HUES48 (cell line): ENCODE data around the gene DYRK1B.
"Not testable (repeated sequence)": the region's sequence is repeated elsewhere in the genome, so short reads cannot be mapped to it uniquely, and the experiment has no call there.

Experiments
- H3K27ac ChIP-seq: one replicate; pipeline ENCODE4 v1.7.0; 2013; ENCODE audit warnings: low read depth, low read length, inconsistent platforms
- H3K27me3 ChIP-seq: 2 replicates; pipeline ENCODE4 v1.6.1; 2013; ENCODE audit warnings: mild to moderate bottlenecking, low read length; ENCODE audit not compliant: control insufficient read depth, insufficient read depth
- H3K36me3 ChIP-seq: 2 replicates; pipeline ENCODE4 v1.6.1; 2013; ENCODE audit warnings: low read length; ENCODE audit not compliant: control insufficient read depth, insufficient read depth
- H3K4me1 ChIP-seq: 2 replicates; pipeline ENCODE4 v1.6.1; 2013; ENCODE audit warnings: mild to moderate bottlenecking, low read length; ENCODE audit not compliant: control insufficient read depth, insufficient read depth
- H3K4me3 ChIP-seq: 2 replicates; pipeline ENCODE4 v1.5.1; 2013; ENCODE audit warnings: mild to moderate bottlenecking, low read depth, low read length
- H3K9ac ChIP-seq: 2 replicates; pipeline ENCODE4 v1.6.1; 2013; ENCODE audit warnings: mild to moderate bottlenecking, low read depth, low read length, moderate library complexity
- H3K9me3 ChIP-seq: 2 replicates; pipeline ENCODE4 v1.6.1; 2013; ENCODE audit warnings: low read length; ENCODE audit not compliant: control insufficient read depth, insufficient read depth

The DYRK1B gene

DNA sequence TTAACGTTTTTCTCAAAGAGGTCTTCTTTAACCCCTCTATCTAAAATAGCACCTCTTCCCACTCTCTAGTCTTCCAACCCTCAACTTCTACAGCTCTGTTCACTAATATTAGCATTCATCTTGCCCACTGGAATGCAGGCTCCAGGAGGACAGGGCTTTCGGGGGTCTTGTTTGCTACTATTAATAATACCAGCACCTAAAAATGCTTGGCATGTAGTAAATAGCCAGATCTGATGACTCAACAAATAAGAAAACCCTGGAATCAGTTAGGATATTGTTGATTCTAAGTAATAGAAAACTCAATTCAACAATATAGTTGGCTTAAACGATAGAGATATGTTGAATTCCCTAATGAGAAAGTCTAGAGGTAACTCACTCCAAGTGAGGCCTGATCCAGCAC lies 14.2 kb downstream of the DYRK1B start:
- peaks cover 6% of the 10 kb centered on the region; the same call in 1 of the 2 replicates for H3K4me1 ChIP-seq
- H3K4me3 ChIP-seq: no peak overlapping the region
- H3K9me3 ChIP-seq: no peaks in the 10 kb centered on the region
- H3K27ac ChIP-seq: no peak overlapping the region
- no peaks in the 10 kb centered on the region for H3K27me3 ChIP-seq
- H3K36me3 ChIP-seq: no peaks in the 10 kb centered on the region
- H3K9ac ChIP-seq: no peak overlapping the region

DNA sequence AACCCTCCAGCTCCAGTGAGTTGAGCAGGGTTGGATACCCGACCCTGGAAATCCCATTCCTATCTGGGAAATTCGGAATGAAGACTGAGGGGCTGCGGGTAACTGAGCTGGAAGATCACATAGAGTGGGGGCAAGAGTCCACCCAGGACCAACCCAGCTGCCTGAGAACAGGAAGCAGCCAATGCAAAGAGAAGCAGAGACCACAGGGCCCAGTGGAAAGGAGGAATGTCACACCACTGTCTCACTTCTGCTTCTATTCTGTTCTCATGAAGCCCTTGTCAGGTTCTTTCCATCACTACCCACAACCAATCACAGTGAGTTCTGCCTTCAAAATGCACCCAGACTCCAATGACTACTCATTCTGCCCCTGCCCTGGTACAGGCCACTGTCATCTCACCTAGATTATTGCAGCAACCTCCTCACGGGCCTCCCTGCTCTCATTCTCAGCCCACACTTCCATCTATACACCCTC lies 15.3 kb downstream of the DYRK1B start:
- H3K36me3 ChIP-seq: no peaks in the 10 kb centered on the region
- peaks cover 4% of the 10 kb centered on the region; the same call in 1 of the 2 replicates for H3K4me1 ChIP-seq
- H3K4me3 ChIP-seq: no peak overlapping the region
- no peak overlapping the region for H3K27ac ChIP-seq
- no peaks in the 10 kb centered on the region for H3K27me3 ChIP-seq
- H3K9ac ChIP-seq: no peak overlapping the region
- no peaks in the 10 kb centered on the region for H3K9me3 ChIP-seq

DNA sequence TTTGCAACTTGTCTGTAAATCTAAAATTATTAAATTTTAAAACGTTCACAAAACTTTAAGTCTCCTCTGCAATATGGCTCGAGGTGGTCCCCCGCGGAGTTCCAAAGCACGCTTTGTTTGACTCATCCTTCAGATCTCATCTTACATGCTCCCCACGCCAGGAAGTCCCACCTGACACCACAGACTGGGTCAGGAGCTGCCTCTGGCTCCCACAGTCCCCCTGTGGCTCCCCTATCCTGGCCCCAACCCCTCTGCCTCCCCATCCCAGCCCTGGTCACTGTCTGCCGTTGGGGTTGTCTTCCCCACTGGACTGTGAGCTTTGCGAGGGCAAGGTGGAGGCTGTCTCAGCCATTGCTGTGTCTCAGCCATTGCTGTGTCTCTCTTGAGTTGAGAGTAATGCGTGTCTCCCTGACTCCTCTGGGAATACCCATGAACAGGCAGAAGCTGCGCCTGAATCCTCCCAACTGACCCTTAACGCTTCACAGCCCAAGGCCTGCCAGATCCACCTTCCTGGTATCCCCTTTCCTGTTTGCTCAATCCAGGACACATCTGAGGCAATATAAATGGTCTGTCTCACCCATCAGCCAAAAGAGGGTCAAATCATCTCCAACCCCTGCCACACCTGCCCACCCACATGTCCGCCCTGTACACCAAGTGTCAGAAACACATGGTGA lies 15.9 kb downstream of the DYRK1B start:
- Histone ChIP-seq H3K27me3 (no peaks in the 10 kb centered on the region), H3K4me3 (no peak overlapping the region), H3K9ac (no peak overlapping the region), H3K36me3 (no peaks in the 10 kb centered on the region), H3K9me3 (no peaks in the 10 kb centered on the region), H3K27ac (no peak overlapping the region), H3K4me1 (no peaks in the 10 kb centered on the region)

DNA sequence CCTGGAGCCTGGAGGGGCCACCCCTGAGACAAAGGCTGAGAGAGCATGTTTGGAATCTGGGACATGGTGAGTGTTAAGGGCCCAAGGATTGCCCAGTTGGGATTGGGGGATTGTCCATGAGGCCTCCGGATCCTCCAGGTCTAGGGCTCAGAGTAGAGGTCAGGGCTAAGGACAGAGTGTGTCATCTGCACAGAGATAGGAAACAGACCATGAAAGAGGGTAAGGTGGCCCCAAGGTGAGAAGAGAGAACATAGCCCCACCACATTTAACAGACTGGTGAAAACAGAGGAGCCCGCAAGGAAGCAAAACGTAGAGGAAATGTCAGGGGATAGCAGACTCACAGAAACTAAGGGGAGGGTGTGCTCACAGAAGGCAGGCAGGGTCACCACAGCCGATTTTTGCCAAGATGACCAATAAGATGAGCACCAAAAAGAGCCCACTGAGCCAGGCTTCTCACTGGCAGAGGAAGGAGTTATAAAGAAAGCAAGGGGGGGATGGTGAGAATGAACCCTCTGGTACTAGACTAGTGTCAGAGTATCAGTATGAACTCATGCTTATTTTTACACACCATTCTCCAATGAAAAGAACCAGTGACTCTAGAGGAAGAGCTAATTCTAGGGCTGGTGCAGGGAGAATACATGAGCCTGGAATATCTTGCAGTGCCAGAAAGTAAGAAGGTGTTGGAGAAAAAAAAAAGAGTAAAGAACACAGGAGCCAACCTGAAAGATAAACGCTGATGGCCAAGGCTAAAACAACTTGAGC lies 17.5 kb downstream of the DYRK1B start:
- Histone ChIP-seq H3K27ac (no peak overlapping the region), H3K27me3 (no peaks in the 10 kb centered on the region), H3K4me1 (no peaks in the 10 kb centered on the region), H3K36me3 (no peaks in the 10 kb centered on the region), H3K9me3 (no peaks in the 10 kb centered on the region), H3K4me3 (no peak overlapping the region), H3K9ac (no peak overlapping the region)

DNA sequence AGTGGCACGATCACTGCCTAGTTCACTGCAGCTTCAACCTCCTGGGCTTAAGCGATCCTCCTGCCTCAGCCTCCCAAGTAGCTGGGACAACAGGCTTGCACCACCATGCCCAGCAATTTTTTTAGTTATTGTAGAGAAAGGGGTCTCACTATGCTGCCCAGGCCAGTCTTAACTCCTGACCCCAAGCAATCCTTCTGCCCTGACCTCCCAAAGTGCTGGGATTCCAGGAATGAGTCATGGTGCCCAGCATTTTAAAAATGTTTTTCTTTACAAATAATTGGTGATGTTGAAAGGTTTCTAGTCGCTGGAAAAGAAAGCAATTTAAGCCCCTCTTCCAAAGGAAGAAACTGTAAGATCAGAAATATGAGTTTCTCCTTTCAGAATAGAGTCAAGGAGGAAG lies 19.4 kb downstream of the DYRK1B start:
- Histone ChIP-seq H3K27ac (no peak overlapping the region), H3K9ac (no peak overlapping the region), H3K36me3 (no peaks in the 10 kb centered on the region), H3K27me3 (no peaks in the 10 kb centered on the region), H3K9me3 (no peaks in the 10 kb centered on the region), H3K4me3 (no peak overlapping the region), H3K4me1 (no peaks in the 10 kb centered on the region)

DNA sequence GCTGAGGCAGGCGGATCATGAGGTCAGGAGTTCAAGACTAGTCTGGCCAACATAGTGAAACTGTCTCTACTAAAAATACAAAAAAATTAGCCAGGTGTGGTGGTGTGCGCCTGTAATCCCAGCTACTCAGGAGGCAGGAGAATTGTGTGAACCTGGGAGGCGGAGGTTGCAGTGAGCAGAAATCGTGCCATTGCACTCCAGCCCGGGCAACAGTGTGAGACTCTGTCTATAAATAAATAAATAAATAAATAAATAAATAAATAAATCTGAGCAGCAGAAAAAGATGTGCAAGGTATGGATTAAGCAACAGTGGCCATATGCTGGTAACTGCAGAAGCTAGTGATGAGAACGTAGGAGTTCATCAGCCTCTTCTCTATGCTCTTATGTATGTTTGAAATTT lies 19.9 kb downstream of the DYRK1B start:
- not testable (repeated sequence) for H3K9ac ChIP-seq, H3K4me3 ChIP-seq, H3K4me1 ChIP-seq, H3K36me3 ChIP-seq, H3K27ac ChIP-seq, H3K27me3 ChIP-seq, H3K9me3 ChIP-seq

DNA sequence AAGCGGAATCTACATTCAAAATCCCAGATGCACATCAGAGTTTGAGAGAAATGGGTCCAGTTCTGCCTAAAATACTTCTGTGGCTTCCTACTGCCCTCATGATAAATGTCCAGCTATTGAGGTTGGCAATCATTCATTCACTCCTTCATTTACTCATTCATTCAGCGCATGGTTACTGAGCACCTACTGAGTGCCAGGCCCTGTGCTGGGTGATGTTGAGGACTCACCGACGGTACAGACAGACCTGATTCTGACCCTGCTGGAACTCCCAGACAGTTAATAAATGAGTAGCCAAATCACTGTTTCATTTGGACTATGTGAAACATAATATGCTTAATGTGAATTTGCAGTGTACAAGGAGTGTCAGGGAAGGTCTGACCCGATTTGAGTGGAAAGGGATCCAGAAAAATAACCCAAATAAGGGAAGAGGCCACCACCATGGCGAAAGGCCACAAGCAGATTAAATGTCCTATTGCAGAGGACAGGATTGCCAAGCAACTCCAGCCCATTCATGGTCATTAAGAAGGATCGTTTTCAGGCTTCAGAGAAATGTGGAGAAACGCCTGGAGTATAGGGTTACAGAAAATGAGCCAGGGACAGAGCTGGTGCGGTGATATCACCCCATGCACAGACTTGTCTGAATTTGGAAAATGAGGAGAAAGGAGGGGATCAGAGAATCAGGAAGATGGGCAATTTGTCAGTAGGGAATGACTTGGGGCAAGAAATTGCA lies 20.5 kb downstream of the DYRK1B start:
- no peaks in the 10 kb centered on the region for H3K27me3 ChIP-seq
- H3K36me3 ChIP-seq: no peaks in the 10 kb centered on the region
- H3K9me3 ChIP-seq: no peaks in the 10 kb centered on the region
- no peak overlapping the region for H3K4me3 ChIP-seq
- no peak overlapping the region for H3K9ac ChIP-seq
- no peak overlapping the region for H3K27ac ChIP-seq
- no peaks in the 10 kb centered on the region for H3K4me1 ChIP-seq

DNA sequence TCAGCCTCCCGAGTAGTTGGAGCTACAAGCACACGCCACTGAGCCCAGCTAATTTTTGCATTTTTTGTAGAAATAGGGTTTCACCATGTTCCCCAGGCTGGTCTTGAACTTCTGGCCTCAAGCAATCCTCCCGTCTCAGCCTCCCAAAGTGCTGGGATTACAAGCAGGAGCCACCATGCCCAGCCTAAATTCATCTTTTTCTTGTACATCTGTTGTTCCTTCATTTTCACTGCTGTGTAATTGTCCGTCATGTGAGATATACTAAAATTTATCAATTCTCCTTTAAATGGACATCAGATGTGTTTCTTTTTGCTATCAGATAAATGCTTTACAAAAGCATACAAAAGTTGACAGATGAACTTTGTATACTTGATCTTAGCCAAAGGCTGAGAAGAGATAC lies 22.9 kb downstream of the DYRK1B start:
- Histone ChIP-seq H3K27me3 (no peaks in the 10 kb centered on the region), H3K4me1 (no peaks in the 10 kb centered on the region), H3K4me3 (no peak overlapping the region), H3K9me3 (no peaks in the 10 kb centered on the region), H3K27ac (no peak overlapping the region), H3K9ac (no peak overlapping the region), H3K36me3 (no peaks in the 10 kb centered on the region)

DNA sequence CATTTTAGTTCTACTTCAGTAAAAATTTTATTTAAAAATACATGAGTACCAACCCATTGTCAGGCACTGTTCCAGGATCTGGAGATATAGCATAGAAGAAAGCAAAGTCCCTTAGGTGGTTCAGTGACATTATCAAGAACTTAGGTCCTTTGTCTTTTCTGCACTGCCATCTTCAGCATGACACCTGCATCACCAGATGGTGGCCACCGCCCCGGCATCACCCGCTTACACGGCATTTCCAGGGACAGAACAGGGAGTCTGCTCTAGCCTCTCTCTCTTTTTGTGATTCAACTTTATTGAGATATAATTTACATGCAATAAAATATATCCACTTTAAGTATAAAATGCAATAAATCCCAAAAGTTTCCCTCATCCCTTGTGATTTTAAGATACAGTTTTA lies 23.5 kb downstream of the DYRK1B start:
- Histone ChIP-seq H3K9ac (no peak overlapping the region), H3K4me1 (no peaks in the 10 kb centered on the region), H3K4me3 (no peak overlapping the region)

DNA sequence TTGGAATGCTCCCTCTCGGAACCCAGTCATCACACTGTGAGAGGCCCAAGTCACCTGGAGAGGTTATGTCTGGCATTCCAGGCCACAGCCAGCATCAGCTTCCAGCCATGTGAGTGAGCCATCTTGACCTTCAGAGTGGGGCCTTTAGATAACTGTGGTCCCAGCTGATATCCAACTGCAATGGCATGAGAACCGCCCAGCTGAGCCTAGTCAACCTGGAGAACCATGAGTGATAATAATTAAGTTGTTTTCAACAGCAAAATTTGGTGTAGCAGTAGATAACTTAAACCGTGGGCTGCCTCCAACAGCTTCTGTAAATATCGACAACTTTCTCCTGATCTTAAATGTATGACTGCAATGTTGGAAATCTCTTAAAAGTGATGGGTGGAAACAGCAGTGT lies 24.6 kb downstream of the DYRK1B start:
- H3K36me3 ChIP-seq: no peaks in the 10 kb centered on the region
- H3K27ac ChIP-seq: no peak overlapping the region
- no peaks in the 10 kb centered on the region for H3K4me1 ChIP-seq
- no peak overlapping the region for H3K9ac ChIP-seq
- no peaks in the 10 kb centered on the region for H3K9me3 ChIP-seq
- H3K4me3 ChIP-seq: no peak overlapping the region
- no peaks in the 10 kb centered on the region for H3K27me3 ChIP-seq

More for the DNA sequence above, 23.5 kb downstream of the DYRK1B start:
- no peaks in the 10 kb centered on the region for H3K27me3 ChIP-seq
- H3K27ac ChIP-seq: no peak overlapping the region
- no peaks in the 10 kb centered on the region for H3K9me3 ChIP-seq
- no peaks in the 10 kb centered on the region for H3K36me3 ChIP-seq

DNA sequence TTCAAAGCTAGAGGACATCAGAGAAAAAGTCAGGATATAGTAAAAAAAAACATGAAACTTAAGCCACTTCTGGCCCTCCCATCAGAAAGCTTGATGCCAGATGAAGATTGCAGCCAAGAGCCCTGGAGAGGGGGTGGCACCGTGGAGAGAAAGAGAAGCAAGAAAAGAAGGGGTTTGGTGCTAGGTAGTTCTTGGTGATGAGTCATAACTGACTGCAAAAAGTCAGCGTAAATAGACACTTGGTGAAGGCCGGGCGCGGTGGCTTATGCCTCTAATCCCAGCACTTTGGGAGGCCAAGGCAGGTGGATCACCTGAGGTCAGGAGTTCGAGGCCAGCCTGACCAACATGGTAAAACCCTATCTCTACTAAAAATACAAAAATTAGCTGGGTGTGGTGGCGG lies 25.3 kb downstream of the DYRK1B start:
- not testable (repeated sequence) for H3K4me3 ChIP-seq

More for the DNA sequence above, 25.3 kb downstream of the DYRK1B start:
- not testable (repeated sequence) for H3K27ac ChIP-seq, H3K9me3 ChIP-seq, H3K27me3 ChIP-seq, H3K9ac ChIP-seq, H3K36me3 ChIP-seq, H3K4me1 ChIP-seq
